Globus pallidus (tissue), 1 donor: ENCODE measurements around the gene KIF6.

Experiments
- DNase-seq: peaks from one replicate; pipeline ENCODE4 v3.0.0-alpha.2; 2015; ENCODE audit warnings: low spot score

The KIF6 gene

DNA sequence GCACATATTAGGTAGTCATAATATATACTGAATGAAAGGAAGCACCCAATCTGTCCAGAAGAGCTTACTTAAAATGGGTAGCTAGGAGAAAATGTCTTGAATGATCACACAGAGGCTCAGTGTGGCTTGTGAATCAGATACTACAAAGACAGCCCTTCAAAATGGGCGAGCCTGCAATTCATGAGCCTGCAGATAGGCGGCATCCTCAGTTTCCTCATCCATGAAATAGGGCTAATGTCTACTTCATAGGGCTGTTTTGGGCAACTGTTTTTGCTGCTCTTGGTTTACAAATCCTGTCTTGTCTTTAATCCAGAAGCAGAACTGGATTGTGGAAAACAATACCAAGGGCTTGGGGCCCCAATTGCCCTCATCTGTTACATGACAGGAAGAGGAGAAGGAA is 273.4 kb downstream of the KIF6 start:
- DNase-seq, result no peak

DNA sequence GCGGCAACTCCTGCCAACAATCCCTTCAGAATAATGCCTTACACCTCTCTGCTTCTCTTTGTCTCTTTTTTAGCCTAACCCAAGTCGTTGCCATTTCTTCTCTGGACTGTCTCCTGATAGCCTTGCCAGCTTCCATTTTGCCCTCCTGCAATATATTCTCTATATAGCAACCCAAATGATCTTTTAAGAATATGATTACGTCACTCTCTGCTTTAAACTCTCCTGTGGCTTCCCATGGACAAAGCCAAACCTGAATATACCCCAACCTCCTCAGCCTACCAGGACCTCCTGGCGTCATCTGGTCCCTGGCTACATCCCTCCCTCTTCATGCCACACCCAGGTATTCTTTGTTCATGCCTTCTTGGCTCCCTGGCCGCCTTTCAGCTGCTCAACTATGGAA is 276.2 kb downstream of the KIF6 start:
- no peak for DNase-seq

DNA sequence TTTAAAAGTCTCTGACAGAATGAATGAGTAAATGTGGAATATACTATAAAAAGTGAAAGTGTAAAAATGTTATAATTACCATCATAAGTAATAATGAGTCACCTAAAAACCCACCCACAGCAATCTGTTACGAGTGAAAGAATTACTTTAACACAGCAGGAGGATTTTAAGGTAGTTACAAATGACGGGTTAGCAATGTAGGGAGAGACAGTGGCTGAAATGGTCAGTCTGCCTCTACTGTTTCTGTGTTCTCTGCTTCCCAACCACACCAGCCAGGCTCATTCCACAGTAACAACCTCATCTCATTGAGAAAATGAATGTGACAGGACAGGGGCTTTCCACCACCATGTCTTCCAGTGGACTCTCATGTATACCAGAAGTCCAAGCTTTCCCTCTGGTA is 278.3 kb downstream of the KIF6 start:
- DNase-seq, result no peak

DNA sequence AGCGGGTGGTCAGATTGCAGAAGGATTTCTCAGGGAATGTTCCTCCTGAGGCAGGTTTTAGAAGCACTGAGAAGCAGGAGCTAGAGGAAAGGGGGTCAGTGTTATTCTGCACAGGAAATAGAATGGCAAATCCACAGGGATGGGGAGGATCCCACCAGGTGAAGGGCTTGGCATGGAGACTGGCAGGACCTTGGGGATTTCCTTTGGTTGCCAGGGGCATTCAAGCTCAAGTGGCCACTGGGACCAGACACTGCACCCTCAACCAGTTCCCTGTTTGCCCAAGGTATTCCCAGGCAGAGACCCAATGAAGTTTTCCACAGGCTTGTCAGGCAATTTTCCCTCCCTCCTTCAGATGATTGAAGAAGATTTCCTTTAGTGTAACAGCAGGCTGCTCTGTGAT is 279.5 kb downstream of the KIF6 start:
- DNase-seq, result no peak

DNA sequence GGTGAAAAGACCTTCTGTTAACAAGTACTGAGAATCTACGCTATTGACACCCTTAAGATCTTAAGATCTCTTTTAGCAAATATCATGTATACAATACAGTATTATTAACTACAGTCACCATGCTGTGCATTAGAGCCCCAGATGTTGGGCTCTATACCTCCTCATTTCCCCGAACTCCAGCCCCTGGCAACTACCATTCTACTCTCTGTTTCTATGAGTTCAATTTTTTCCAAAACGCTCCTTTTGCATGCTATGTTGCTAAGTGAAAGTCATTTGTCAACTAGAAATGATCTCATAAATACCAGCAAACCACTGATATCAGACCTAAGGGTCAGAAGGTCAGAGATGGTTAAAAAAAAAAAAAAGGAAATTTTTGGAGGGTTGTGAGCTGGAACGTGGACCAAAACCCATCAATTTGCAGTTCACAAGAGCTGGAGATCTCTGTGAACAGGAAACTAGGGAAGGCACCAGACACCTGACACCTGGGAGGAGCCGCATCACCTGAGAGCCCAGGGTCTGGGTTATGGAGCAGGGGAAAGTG is 280.7 kb downstream of the KIF6 start:
- no peak for DNase-seq

DNA sequence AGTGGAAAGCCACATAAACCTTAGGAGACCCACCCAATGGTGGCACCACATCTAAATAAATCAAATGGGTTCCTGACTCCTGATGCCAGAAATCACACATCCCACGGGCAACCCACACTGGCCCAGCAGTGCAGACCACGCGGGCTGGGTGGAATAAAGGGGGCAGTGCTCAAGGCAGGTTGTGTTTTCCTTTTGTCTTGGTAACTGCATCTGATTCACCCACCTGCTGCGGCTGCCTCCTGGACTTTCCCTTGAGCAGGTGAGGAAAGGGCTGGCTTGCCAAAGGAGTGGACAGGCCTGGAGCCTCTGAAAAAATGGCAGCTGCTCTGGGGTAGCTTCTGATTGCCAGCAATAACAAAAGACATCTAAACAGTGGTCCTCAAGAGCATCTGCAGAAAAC is 283.2 kb downstream of the KIF6 start:
- DNase-seq, result no peak

- DNase-seq, result no peak
Observed at GRCh38 chr6:39441301-39441700, 283.9 kb downstream of the KIF6 start.

GRCh38 chr6:39440039-39440426 is 285.2 kb downstream of the KIF6 start:
- DNase-seq, result no peak

DNA sequence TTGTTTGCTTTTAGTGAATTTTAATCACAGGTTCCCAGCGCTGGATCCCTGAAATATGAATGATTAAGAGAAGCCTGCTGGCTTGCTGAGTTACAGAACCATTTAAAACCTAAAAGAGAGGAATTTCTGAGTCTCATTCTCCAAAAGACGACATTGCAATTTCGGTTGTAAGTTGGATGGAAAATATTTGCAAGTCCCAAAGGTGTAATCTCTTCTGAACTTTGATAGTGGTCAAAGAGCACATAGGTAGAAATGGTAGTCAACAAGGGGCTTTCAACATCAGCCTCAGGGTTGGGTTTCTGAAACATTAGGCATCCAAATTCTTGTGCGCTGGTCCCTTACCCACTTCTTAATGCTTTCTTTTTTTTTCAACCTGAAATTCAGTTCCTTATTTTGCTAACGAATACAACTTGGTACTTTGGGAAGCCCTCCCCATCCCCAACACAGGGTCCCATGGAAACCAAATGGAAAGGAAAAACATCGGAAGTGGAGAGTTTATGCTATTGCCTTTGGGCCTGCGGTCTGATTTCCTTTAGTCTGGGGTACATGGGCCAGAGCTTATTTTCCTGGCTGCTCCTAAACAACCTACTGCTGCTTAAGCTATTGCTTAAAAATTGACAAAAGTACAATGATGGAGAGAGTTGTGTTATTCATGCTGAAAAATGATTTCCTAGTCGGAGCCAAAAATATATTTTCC is 285.7 kb downstream of the KIF6 start:
- DNase-seq, result no peak

GRCh38 chr6:39433630-39434029 is 291.6 kb downstream of the KIF6 start:
- DNase-seq, result no peak

DNA sequence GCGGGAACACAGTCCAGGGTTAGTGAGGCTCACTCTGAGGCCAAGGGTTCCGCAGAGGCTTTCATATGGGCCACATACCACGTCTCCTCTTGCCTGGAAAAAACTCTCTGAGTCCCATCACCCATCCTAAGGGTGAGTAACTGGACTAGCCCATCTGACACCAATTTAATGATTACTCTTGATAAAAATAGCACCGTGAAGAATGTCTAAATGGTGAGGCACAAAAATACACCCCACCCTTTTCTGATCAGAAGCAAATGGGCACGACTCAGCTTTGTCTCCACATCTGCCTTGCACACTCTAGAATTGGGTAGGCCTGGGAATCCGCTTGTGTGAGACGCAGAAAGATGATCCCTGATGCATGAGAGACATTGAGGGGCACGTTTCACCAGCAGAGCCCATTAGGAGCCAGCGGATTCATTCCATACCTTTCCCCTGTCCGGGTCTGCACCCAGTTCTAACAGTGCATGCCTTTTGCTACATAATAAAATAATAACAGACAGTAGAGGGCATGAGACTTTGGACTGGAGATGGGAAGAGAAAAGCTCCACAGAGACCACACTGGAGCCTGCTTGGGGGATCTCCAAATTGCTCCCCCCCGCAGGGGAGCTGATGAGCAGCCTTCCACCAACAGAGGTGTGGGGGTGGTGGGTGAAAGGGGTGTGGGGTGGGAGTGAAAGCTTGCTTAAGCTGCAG is 292.7 kb downstream of the KIF6 start:
- DNase-seq, result no peak

DNA sequence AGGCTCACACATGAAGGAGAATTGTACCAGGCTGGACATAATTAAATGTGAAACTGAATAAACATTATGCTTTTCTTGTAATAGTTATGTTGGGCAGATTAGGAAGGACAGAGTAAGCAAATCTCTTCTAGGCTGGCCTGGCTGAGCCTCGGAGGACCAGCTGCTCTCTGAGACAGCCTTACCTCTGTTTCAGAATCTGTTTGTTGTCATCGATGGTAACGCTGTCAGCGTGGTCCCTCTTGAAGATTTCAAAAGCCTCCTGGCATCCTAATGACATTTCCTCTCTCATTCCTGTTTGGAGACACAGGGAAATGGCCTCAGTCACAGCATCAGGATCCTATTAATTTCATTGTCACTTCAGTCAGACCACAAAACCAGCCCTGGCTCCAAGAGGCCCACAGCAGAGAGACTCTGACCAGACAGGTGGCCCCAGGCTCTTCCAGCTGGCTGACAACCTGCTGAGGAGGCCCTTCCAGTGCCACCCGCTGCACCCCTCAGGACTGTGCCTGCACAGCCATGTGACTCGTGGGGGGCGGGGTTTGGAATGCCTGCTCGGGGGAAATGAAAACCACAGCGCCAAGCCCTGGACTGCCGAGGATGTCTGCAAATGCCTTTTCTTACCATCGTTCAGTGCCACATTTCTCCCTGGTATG is 294.2 kb downstream of the KIF6 start:
- peak; percentile 88 for DNase-seq

- no peak for DNase-seq
Observed at GRCh38 chr6:39430446-39430845, 294.8 kb downstream of the KIF6 start.

DNA sequence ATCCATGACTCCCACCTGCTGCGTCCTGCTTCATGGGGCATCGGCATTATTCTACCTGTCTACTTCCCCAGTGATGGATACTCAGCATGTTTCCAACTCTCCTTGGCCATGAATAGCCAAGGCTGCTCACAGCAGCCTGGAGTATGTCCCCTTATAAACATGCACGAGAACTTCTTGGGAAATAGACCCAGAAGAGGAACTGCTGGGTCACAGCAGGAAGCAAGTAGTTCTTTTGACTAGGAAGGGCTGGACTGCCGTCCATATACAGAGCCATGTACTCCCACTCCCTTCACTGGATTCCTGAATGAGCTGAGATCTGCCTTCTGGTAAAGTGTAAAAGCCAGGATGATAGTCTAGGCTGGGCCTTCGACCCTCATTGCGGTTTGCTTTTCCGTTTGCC is 296.4 kb downstream of the KIF6 start:
- no peak for DNase-seq

DNA sequence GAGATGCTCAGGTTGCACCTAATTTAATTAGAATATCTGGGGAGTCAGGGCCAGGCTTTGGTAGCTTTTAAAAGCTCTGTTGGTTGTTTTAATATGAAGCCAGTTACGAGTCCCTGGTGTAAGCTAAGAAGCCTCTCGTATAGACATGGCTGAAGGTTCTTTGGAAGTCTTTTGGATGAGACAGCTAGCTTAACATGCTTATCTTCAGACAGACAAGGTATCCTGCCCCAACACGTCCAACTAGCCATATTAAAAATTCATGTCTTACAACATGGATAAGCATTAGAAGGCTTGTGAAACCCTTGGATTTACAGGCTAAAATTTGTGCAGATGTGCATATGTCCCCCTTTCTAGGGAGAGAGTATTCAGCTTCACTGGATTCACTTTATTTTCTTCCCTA is 297.1 kb downstream of the KIF6 start:
- no peak for DNase-seq

DNA sequence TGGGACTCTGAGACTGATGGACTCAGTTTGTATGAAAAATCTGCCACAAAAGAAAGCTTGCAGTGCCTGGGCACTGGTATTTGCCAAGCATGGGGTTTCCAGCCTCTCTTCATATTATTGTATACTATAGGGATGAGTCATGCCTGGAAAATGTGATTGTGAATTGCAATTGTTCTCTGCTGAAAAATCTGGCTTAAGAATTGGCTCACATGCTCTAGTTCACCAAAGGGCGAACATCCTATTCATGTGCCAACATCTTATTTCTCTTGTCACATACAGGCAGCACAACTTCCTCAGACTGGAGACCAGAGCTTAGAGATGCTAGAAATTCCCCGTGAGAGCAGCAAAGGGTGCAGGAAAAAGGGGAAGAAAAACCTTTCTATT is 299.1 kb downstream of the KIF6 start:
- DNase-seq, result peak; percentile 73

DNA sequence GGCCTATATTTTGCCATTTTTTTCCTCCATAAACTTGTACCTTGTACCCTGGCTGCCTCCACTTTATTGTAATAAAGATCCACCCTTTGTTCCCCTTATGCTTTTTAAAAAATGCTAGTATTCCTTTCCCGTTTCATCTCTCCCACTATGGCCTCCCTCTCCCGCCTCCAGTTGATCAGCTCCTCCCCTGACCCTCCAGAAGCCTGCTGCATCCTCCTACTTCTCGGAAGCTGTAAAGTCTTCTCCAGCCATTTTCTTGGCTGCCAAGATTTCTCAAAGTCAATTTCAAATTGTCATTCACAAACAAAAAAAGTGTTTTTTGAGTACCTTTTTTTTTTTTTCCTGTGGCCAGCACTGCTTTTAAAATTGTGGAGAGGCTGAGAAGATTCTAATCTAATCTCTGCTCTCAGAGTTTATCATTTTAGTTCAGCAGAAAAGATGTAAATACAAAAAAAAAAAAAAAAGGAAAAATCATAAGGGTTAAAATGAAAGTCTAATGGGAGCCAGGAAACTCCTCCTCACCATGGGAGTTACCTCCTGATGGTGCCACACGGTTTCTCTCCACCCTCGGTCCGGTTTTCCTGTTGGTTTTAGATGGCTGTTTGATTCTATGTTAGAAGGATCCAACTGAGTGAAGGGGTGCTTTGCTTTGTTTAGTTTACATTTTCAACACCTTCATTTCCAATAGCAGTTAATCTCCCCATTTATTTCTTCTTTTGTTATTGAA is 299.7 kb downstream of the KIF6 start:
- no peak for DNase-seq

DNA sequence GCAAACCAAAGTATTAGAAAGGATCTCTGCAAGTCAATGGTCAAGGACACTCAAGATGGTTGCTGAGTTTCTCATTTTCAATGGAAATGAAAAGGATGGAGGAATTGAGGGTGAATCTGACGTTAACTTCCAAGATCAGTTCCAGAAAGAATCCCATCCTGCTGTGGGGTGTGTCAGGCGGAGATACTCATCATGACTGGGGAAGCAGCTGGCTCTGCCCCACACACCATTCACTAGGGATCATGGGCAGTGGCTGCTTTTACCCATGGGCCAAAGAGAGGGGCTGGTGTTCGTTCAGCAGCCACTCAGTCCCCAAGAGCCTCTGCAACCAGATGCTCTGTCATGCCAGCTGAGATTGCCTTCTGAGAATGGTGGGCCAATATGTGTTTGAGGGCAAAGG is 300.4 kb downstream of the KIF6 start:
- DNase-seq, result no peak

- DNase-seq, result no peak
Observed at GRCh38 chr6:39422238-39422637, 303.0 kb downstream of the KIF6 start.

DNA sequence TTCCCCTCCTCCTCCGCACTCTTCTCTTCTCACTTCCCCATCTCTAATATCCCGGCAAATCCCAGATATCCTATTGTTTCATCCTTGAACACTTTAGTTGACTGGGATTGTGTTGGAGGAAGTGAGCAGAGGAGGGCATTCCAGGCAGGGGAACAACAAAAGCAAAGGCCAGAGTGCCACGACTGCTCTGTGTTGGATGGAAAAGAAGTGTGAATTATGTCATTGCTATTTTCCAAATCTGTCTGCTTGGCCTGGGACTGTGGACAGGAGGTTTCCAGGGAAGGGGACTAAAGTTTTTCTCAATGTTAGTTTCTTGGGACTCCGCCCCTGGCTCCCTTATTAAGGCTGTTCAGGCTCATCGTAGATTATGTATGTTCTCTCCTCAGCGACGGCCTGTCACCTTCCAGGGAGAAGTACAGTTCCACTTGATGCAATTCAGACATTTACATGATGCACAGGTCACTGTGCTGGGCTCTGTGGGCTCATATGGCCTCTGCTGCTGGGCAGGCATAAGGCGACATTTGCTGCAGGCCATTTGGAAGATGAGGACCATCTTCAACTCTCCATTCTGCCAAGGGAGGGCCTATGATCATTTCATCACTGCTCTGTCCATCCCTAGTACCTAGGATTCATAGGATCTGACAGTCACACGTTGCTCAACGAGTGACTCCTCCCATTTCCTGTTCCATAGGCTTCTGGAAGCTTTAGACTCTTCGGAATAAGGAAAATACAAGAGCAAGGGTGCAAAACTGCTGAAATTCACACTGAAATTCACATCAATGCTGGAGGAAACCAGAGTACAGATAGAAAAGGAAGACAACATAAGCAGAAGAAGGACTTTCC is 303.6 kb downstream of the KIF6 start:
- no peak for DNase-seq
